HG02981 (cell line): ENCODE measurements around the gene RENBP.

Source experiments
- ATAC-seq: cut with Tn5 transposase; IDR thresholded peaks from one replicate; pipeline ENCODE4 v1.9.1; 2021; ENCODE audit warnings: mild to moderate bottlenecking, moderate library complexity; ENCODE audit not compliant: unreplicated experiment

Gene RENBP

DNA sequence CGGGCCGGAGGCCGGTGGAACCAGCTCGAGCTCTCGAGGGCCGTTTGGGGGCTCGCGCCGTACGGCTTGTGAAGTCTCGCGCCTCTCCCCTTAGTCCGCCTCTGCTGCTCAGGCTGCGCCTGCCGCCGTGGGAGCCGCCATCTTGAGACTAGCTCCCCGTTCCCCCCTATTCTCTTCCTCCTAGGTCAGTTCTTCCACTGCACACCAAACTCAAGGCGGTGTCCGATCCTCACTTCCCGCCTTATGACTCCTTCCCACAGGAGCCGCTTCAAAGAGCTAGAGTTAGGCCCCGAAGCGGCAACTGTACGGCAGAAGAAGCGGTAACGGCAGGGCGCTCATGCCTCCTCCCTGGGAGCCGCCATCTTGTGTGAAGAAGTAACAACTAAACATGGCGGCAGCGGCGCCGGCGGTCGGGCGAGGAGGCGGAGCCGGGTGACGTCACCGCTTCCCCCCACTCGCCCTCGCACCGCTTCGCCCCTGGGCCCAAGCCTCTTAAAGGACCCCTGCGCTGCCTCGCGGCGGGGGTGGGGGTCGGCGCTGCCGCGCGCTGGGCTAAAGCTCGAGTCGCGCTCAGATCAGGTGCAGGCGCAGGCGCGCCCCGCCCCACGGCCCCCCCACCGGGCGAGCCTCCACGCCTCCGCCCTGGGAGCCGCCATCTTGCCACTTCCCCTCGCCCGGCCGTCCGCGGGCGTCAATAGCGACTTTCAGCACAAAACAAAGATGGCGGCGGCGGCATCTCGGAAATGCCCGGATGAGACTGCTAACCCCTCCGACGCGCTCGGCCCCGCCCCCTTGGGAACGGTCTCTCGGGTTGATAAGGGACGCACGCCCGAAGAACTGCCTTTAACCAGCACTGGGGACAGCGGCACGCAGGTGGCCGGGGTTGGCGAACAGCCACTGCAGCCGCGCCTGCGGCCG is 27.3 kb upstream of the RENBP start, which contains the start of gene HCFC1:
Gene HCFC1 (minus strand): TSS at position 369 of the 918 bp plus-strand sequence. CDS start 978 bp downstream, outside the sequence.
- ATAC-seq, result peak; percentile 37

GRCh38 chrX:153971124-153971449 is 26.6 kb upstream of the RENBP start:
- ATAC-seq, result peak; percentile 29

GRCh38 chrX:153970357-153971123 is 26.1 kb upstream of the RENBP start:
- ATAC-seq, result no peak

GRCh38 chrX:153969904-153970356 is 25.5 kb upstream of the RENBP start:
- no peak for ATAC-seq

GRCh38 chrX:153969125-153969903 is 24.9 kb upstream of the RENBP start:
- no peak for ATAC-seq

DNA sequence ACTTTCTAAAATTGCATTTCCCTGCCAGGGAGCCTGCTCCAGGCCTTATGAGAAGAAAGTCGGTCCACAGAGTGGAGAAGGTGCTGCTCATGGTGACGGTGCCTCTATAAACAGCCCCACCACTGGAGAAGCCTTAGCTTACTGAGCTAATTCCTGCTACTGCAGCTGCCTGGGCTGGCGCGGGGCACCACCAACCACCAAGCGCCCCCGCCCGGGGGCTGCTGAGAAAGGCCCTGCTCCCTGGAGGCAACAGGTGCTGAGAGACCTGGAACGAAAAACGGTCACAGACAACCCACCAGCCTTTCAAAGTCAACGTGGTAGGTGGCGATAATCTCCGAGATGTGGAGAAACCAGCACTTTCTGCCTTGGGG is 24.3 kb upstream of the RENBP start:
- no peak for ATAC-seq

- ATAC-seq, result no peak
Measured at GRCh38 chrX:153968255-153968654, 23.8 kb upstream of the RENBP start.

DNA sequence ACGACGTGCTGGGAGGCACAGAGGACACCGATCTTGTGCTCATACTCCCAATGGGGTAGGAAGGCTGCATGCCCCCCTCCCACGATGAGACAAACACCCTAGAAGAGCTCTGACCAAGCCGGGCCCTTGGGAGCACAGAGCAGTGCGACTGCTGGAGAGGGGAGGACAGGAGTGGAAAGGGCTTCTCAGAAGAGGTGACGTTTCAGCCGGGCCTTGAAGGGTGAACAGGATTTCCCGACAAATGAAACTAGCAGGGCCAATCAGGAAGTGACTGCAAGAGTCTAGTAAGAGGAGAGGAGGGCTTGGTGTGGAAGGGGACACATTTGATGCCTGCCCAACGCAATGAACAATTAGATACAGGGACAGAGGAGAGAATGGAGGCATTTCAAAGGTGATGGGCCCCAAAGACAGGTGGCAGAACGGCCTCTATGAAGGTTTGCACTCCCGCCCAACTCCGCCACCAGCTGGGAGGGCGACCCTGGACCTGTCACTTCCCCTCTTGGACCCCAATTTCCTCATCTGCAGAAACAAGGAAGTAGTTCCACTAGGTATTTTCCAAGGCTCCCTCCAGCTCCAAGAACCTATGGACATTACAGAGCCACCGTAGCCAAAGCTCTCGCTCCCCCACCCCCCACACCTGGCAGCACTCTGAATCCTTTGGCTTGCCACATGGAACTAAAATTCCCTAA is 23.2 kb upstream of the RENBP start:
- ATAC-seq, result no peak

DNA sequence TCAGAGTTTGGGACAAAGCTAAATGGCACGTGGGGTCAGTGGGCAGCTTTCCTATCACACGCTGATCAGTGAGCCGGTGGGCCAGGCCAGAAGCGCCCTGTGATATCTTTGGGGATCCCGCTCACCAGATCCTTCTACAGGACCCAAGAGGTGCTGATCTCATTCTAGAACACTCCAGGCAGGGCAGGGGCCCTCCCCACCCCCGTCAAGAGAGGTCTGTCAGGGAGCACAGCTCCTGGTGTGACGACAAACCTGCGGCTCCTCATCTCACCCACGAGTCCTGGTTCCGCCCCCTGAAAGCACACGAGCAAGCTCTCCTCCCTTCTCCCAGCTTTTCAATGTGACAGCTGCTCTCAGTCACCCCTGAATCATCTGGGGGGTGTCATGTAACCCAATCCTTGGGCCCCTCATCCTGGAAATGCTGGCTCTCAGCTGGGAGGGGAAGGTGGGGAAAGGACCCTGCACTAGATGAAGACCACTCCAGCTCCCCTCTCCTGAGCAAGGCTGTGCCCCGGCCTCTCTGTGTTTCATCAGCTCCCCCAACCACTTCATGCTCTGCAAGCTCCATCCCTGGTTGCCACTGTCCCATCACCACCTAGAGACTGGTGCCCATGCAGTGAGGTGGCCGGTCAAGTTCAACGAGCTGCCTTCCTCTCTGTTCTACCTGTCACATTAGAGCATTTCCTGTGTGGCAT is 22.5 kb upstream of the RENBP start:
- no peak for ATAC-seq

- ATAC-seq, result no peak
Measured at GRCh38 chrX:153966283-153966688, 21.8 kb upstream of the RENBP start.

GRCh38 chrX:153965406-153965805 is 21.0 kb upstream of the RENBP start:
- no peak for ATAC-seq

- no peak for ATAC-seq
Measured at GRCh38 chrX:153964105-153964504, 19.7 kb upstream of the RENBP start.

DNA sequence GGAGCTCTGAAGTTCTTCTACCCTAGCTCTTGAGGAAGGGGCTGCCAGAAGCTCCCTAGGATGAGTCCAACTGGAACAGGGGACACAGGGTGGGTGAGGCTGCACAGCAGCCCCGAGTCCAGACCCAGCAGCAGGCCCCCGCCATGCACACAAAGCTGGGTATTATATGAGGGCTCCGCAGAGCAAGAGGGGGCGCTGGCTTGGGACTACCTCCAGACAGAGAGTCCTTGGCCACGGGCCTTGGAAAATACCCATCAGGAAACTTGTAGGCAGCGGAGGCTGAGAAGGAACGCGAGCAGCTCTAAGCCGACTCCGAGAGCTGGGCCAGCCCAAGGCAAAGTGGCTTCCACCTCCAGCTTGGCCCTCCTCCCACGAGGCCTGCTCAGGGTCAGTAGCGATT is 19.1 kb upstream of the RENBP start:
- no peak for ATAC-seq

DNA sequence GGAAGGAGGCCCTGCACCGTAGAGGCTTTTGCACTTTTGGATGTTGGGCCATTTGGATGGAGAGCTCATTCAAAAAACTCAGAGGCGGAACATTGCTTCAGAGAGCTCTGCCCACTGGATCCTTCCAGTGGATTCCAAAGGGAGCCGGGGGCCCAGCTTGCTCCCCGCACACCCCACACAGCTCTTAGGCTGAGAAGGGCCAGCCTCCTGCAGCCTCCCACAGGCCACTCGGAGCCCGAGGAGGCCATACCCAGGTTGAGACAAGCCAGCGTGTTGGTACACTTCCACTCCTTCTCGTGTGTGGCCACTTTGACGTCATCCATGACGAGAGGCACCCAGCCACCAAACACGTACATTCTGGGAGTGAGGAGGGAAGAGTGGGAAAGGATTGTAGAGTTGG is 16.8 kb upstream of the RENBP start:
- ATAC-seq, result no peak

DNA sequence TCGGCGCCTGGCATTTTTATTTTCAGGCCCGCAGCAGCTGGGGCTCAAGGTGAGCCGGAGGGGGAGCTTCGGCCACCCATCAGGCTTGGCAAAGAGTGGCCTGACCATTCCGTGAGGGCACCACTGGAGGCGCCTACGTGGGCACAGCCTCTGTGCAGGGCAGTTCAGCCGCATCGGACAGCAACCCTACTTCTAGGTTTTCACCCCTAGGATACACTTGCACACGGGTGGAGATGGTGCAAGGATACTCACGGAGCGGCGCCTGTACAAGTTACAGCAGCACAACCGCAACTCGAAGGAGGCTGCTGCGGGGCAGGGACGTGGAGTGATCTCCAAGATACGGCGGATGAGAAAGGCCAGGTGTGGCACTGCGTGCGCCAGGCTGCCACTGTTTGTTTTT is 16.3 kb upstream of the RENBP start:
- no peak for ATAC-seq

- ATAC-seq, result no peak
Measured at GRCh38 chrX:153960077-153960476, 15.6 kb upstream of the RENBP start.

DNA sequence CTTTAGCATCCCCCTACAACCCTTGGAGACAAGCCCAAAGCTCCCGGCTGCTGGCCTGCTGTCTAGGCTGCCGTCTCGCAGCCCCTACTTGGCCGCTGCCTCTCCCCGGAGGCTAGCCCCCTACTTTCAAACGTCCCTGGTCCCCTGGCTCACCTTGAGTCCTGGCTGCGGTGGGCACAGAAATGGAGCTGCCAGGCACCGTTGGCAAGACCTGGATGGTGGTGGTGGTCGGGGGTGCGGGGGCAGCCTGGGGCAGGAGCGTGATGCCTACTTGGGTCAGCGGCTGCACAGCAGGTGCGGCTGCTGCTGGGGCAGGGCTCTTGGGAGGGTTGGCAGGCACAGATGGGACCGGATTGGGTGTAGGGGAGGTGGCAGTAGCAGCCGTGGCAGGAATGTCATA is 15.2 kb upstream of the RENBP start:
- no peak for ATAC-seq

DNA sequence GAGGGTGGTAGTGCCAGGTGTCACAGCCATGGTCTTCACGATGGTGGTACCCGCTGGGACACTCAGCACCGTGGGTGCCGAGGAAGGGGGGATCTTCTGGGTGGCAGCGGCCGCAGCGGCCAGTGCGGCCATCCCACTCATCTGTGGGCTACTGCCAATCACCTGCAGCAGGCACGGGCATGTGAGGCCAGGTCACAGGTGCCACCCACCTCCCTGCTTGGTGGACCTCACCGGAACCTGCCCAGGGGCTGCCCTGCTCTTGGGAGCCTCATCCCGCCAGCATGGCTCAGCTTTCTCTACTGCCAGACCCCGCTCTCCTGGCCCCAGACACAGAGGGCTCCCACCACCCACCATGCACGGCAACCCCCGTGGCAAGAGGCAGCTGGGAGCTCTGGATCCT is 14.2 kb upstream of the RENBP start:
- ATAC-seq, result no peak

- ATAC-seq, result no peak
Measured at GRCh38 chrX:153957224-153957623, 12.8 kb upstream of the RENBP start.
